ENCODE measurements around the gene GANAB. TPM values are rescaled to one million over a fixed set of nuclear protein-coding genes. Genes with fewer than 3 reads are reported as not detected.

The GANAB gene
- total RNA-seq, 4 donors from 2014 or later = 131 to 146 (median 140) TPM

DNA sequence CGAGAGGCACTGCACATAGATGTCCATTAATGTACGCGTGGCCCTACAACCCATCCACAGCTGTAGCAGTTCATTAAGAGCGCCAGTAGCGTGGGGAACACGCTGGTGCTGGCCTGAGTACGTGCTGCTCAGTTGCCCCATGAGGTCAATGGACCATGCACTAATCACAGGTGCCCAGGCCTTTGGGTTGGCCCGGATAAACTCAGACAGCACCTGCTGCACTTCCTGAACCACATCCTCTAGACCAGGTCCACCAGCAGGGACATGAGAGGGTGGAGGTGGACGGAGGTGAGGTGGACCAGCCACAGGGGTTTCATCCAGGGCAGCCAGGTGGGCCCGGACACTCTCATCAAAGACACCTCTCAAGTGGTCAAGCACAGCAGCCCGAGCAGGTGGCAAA lies 3.1 kb upstream of the GANAB start:
- H3K4me1 ChIP-seq = peaks cover 0 to 33% (median 13%) of the 10 kb centered on the region in 4 donors
- H3K4me3 ChIP-seq = no peak overlapping the region
- H3K9me3 ChIP-seq = no peaks in the 10 kb centered on the region
- H3K27me3 ChIP-seq = no peaks in the 10 kb centered on the region
- DNase-seq = no peak
- no peak for TF ChIP-seq POLR2A (IDR thresholded peaks at IDR 0.05)
- no peak for TF ChIP-seq CTCF (IDR thresholded peaks at IDR 0.05)
- H3K27ac ChIP-seq = no peak overlapping the region
- peaks cover 0 to 23% (median 0%) of the 10 kb centered on the region in 3 donors for H3K36me3 ChIP-seq

- Histone ChIP-seq H3K4me3 (no peak overlapping the region), H3K27ac (no peak overlapping the region), H3K36me3 (peaks cover 0 to 28% (median 0%) of the 10 kb centered on the region in 3 donors), H3K4me1 (peaks cover 0 to 35% (median 13%) of the 10 kb centered on the region in 4 donors), H3K9me3 (no peaks in the 10 kb centered on the region), H3K27me3 (no peaks in the 10 kb centered on the region)
- TF ChIP-seq POLR2A (IDR thresholded peaks at IDR 0.05) (no peak), CTCF (IDR thresholded peaks at IDR 0.05) (no peak)
- no peak for DNase-seq
Observed at GRCh38 chr11:62648967-62649364, 2.6 kb upstream of the GANAB start.

- Histone ChIP-seq H3K27ac (no peak overlapping the region), H3K36me3 (peaks cover 0 to 34% (median 0%) of the 10 kb centered on the region in 3 donors), H3K4me1 (peaks cover 0 to 35% (median 13%) of the 10 kb centered on the region in 4 donors), H3K4me3 (no peak overlapping the region), H3K9me3 (no peaks in the 10 kb centered on the region), H3K27me3 (no peaks in the 10 kb centered on the region)
- DNase-seq = no peak
- TF ChIP-seq POLR2A (IDR thresholded peaks at IDR 0.05) (no peak), CTCF (IDR thresholded peaks at IDR 0.05) (no peak)
Observed at GRCh38 chr11:62648185-62648966, 2.0 kb upstream of the GANAB start.

GRCh38 chr11:62647609-62648005 lies 1.2 kb upstream of the GANAB start:
- Histone ChIP-seq H3K4me3 (no peak overlapping the region), H3K36me3 (peaks cover 0 to 42% (median 0%) of the 10 kb centered on the region in 3 donors), H3K27me3 (no peaks in the 10 kb centered on the region), H3K9me3 (no peaks in the 10 kb centered on the region), H3K4me1 (peaks cover 0 to 35% (median 13%) of the 10 kb centered on the region in 4 donors), H3K27ac (no peak overlapping the region)
- no peak for DNase-seq
- TF ChIP-seq CTCF (IDR thresholded peaks at IDR 0.05) (no peak), POLR2A (IDR thresholded peaks at IDR 0.05) (no peak)

DNA sequence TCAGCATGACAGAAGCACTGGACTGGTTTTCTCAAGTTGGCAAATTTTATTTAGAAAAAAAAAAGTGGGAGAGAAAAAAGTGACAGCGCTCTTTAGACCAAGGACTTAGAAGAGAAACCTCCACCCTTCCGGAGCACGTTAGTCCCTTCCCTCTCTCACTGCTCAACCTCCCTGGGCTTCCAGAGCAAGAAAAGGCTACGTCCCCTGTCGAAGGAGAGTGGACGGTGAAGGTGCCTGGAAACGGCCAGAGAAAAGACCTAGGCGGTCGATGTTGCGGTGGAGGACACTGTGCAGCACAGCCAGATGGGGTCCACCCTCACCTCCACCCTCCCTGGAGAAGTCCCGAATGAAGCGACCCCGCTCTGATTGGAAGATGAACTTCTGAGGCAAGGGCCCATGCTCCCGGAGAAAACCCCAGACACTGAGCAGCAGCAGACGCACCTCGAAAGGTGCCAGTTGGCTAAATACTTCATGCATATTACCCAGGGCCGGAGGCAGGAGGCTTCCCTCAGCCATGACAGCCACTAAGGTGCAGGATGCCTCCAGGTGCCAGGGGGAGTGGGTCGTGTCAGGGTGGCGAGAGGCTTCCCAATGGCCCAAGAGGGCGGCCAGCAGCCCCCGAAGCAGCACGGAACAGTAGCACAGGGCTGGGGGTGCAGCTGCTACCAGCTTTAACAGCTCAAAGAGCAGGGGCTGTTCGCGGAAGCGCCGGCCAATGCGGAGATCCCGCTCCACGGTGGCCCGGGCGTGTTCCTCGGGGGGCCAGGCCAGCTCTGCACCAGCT lies 604 bp upstream of the GANAB start:
- Histone ChIP-seq H3K4me1 (peaks cover 0 to 30% (median 10%) of the 10 kb centered on the region in 4 donors), H3K27ac (peak overlapping the region in 2 of 4 donors; percentile 39 to 93), H3K27me3 (no peaks in the 10 kb centered on the region), H3K4me3 (peak overlapping the region in 2 of 4 donors; percentile 96 to 99), H3K36me3 (peaks cover 0 to 45% (median 0%) of the 10 kb centered on the region in 3 donors), H3K9me3 (no peaks in the 10 kb centered on the region)
- DNase-seq = no peak
- TF ChIP-seq CTCF (IDR thresholded peaks at IDR 0.05) = no peak
- no peak for TF ChIP-seq POLR2A (IDR thresholded peaks at IDR 0.05)
